Stimulated activated memory B cell treated with anti-CD40 and anti-IgM and Interleukin-4, amounts not matched to agents 10 μg/mL and 1 μg/mL and 100 μg/mL, for 72 hours (primary cell): ENCODE measurements around the gene HLA-B.
"Not testable (repeated sequence)": the region's sequence is repeated elsewhere in the genome, so short reads cannot be mapped to it uniquely, and the experiment has no call there.

ENCODE experiments used
- ATAC-seq: fragments of 150-1000 bp; cut with Tn5 transposase; 2 replicates; pipeline ENCODE4 v1.10.0; 2021
- H3K27ac Mint-ChIP-seq: one replicate; pipeline ENCODE4 v1.8.0; 2022; ENCODE audit warnings: mild to moderate bottlenecking, mixed read lengths
- H3K27me3 Mint-ChIP-seq: one replicate; pipeline ENCODE4 v1.8.0; 2022; ENCODE audit warnings: mixed read lengths
- H3K36me3 Mint-ChIP-seq: one replicate; pipeline ENCODE4 v1.8.0; 2022; ENCODE audit warnings: mixed read lengths
- H3K4me1 Mint-ChIP-seq: one replicate; pipeline ENCODE4 v1.8.0; 2022; ENCODE audit warnings: mixed read lengths
- H3K4me3 Mint-ChIP-seq: one replicate; pipeline ENCODE4 v1.8.0; 2022; ENCODE audit warnings: mild to moderate bottlenecking, moderate library complexity, mixed read lengths
- H3K9me3 Mint-ChIP-seq: one replicate; pipeline ENCODE4 v1.8.0; 2022; ENCODE audit warnings: mixed read lengths

The HLA-B gene

GRCh38 chr6:31356946-31357466, at the start of gene HLA-B:
TSS of gene HLA-B (minus strand) at chr6:31357179. CDS start at chr6:31357158, 21 bp downstream.
- ATAC-seq, result peak; percentile 92
- Mint-ChIP-seq H3K9me3 (peaks cover 3% of the 10 kb centered on the region), H3K4me1 (peaks cover 64% of the 10 kb centered on the region), H3K36me3 (peaks cover 56% of the 10 kb centered on the region), H3K27me3 (no peaks in the 10 kb centered on the region), H3K27ac (peak within 1 kb of the TSS; percentile 100), H3K4me3 (peak within 1 kb of the TSS; percentile 94)

DNA sequence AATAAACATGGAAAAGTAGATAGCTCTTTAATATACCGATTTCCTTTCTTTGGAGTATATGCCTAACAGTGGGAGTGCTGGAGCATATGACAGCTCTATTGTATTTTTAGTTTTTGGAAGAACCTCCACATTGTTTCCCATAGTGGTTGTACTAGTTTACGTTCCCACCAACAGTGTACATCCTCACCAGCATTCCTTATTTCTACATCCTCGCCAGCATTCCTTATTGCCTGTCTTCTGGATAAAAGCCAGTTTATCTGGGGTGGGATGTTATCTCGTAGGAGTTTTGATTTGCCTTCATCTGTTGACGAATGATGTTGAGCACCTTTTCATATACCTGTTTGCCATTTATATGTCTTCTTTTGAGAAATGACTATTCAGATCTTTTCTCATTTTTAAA, 49.0 kb upstream of the HLA-B start:
- Mint-ChIP-seq H3K27me3 (no peaks in the 10 kb centered on the region), H3K4me1 (peaks cover 88% of the 10 kb centered on the region), H3K27ac (no peak overlapping the region), H3K4me3 (no peak overlapping the region), H3K36me3 (peaks cover 13% of the 10 kb centered on the region), H3K9me3 (no peaks in the 10 kb centered on the region)
- ATAC-seq, result no peak

GRCh38 chr6:31404061-31404364, 47.0 kb upstream of the HLA-B start:
- peak overlapping the region; percentile 94 for H3K4me3 Mint-ChIP-seq
- peak overlapping the region; percentile 12 for H3K27ac Mint-ChIP-seq
- not testable (repeated sequence) for H3K27me3 Mint-ChIP-seq, ATAC-seq, H3K9me3 Mint-ChIP-seq, H3K36me3 Mint-ChIP-seq
- H3K4me1 Mint-ChIP-seq, result peaks cover 86% of the 10 kb centered on the region

DNA sequence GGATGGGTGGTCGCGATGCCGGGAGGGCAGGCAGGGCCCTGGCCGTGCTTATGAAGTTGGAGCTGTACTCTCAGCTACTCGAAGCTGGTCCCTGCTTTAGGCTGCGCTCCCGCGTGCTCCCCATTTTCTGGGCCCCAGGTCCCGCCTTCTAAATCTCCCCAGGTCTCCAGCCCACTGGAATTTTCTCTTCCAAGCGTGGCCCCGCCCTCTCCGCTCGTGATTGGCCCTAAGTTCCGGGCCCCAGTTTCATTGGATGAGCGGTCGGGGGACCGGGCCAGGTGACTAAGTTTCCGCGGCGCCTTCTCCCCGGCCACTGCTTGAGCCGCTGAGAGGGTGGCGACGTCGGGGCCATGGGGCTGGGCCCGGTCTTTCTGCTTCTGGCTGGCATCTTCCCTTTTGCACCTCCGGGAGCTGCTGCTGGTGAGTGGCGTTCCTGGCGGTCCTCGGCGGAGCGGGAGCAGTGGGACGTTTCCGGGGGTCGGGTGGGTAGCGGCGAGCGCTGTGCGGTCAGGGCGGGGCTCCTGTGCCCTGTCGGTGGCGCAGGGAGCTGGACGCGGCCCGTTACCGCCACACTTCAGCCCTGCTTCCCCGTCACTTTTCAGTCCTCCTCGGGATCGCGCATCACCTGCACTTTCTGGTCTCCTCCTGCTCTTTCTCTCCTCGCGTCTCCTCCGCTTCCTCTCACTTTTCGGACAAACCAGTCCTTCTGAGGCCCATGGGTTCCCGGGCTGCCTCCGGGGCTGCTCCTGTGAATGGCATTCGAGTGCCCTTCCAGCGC, 46.5 kb upstream of the HLA-B start, which contains the start of gene MICA:
Gene MICA, plus strand, starts transcription at position 313 of the 778 bp plus-strand sequence. Its CDS starts 38 bp downstream, at position 351.
- Mint-ChIP-seq H3K4me3 (peak within 1 kb of the TSS; percentile 94), H3K4me1 (peaks cover 82% of the 10 kb centered on the region), H3K36me3 (no peaks in the 10 kb centered on the region), H3K27ac (peak within 1 kb of the TSS; percentile 12), H3K9me3 (no peaks in the 10 kb centered on the region), H3K27me3 (no peaks in the 10 kb centered on the region)
- peak; percentile 80 for ATAC-seq

DNA sequence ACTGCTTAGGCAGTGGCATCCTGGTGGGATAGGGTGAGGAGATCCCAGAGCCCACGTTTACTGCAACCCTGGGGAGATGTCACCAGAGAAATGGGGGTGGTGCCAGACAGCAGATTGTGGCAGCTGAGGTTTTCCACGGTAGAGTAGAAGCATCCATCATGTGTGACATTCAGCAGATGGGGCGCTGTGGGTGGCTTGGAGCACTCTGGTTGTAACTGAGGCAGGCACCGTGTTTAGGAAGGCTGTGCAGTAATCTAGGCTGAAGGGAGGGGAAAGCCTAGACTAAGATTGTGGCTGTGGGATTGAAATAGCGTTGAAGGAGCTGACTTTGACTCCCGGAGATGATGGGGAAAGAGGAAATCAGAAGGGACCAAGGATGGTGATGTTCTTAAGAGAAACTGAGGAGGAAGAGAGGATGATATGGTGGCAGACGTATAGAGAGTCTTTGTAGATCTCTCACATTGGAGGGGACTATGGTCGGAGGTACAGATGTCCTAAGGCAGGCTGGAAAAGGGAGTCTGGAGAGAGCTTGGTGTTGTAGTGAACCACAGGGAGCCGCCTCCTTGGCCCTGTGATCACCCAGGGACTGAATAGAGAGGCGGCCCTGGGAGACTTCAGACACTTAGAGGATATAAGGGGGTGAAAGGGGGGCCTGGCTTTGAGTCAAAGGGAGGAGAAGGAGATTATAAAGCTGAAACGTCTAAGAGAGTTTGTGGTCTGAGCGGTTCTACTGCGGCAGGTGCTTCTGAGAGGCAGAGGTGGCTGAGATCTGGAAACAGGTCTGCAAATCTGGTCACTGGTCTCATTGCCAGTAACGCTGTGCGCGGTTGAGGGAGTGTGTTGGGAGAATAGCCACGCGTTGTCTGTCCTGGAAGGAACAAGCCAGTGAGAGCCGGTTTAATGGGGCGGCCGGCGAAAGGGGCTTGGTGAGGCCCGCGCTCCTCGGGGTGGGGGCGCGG, 45.6 kb upstream of the HLA-B start:
- no peaks in the 10 kb centered on the region for H3K9me3 Mint-ChIP-seq
- ATAC-seq, result peak; percentile 64
- peak overlapping the region; percentile 94 for H3K4me3 Mint-ChIP-seq

DNA sequence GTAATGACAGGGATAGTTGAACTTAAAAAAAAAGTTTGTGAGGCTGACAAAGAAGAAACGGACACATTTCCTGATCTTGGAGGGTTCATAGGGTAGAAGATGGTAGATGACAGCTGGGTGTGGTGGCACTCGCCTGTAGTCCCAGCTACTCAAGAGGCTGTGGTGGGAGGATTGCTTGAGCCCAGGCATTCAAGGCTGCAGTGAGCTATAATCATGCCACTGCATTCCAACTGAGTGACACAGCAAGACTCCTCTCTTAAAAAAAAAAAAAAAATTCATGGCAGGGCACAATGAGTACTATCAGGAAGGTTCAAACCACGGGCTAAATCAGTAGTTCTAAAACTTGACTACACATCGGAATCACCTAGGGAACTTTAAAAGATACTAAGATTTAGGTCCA, 44.4 kb upstream of the HLA-B start:
- H3K27ac Mint-ChIP-seq, result peak overlapping the region; percentile 54
- no peaks in the 10 kb centered on the region for H3K27me3 Mint-ChIP-seq
- no peaks in the 10 kb centered on the region for H3K36me3 Mint-ChIP-seq
- peak overlapping the region; percentile 94 for H3K4me3 Mint-ChIP-seq
- H3K4me1 Mint-ChIP-seq, result peaks cover 69% of the 10 kb centered on the region
- no peak for ATAC-seq
- no peaks in the 10 kb centered on the region for H3K9me3 Mint-ChIP-seq

More for the DNA sequence above, 45.6 kb upstream of the HLA-B start:
- Mint-ChIP-seq H3K4me1 (peaks cover 73% of the 10 kb centered on the region), H3K36me3 (no peaks in the 10 kb centered on the region), H3K27me3 (no peaks in the 10 kb centered on the region), H3K27ac (peak overlapping the region; percentile 12)

DNA sequence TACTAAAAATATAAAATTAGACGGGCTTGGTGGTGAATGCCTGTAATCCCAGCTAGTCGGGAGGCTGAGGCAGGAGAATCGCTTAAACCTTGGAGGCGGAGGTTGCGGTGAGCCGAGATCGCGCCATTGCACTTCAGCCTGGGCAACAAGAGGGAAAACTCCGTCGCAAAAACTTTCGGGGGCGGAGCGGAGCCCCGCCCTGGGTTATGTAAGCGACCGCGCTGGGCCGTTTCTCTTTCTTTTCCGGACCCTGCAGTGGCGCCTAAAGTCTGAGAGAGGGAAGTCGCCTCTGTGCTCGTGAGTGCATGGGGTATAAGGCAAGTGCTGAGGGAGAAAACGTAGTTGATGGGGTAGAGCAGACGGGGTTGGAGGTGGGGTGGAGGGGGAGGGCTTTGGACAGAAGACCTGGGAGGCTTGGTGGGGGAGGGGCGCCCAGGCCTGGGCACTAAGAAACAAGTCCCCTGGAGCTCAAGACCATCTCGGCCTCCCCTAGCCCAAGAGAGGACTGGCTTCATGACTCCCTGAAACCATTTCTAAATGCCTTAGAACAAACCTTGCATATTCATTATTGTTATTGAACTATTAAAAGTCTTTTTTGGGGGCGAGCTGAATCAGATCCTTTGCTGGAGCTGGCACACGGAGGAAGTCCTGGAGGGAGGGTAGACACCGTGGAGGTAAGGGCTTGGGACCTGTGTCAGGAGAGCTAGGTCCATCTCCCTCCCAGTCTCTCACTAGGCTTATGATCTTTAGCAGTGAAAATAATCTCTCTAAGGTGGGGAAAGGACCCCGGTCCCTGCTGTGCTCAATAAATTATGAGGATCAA, 43.7 kb upstream of the HLA-B start:
- Mint-ChIP-seq H3K4me3 (peak overlapping the region; percentile 94), H3K9me3 (no peaks in the 10 kb centered on the region), H3K36me3 (no peaks in the 10 kb centered on the region), H3K27me3 (no peaks in the 10 kb centered on the region), H3K27ac (peak overlapping the region; percentile 54), H3K4me1 (peaks cover 61% of the 10 kb centered on the region)
- peak; percentile 84 for ATAC-seq

DNA sequence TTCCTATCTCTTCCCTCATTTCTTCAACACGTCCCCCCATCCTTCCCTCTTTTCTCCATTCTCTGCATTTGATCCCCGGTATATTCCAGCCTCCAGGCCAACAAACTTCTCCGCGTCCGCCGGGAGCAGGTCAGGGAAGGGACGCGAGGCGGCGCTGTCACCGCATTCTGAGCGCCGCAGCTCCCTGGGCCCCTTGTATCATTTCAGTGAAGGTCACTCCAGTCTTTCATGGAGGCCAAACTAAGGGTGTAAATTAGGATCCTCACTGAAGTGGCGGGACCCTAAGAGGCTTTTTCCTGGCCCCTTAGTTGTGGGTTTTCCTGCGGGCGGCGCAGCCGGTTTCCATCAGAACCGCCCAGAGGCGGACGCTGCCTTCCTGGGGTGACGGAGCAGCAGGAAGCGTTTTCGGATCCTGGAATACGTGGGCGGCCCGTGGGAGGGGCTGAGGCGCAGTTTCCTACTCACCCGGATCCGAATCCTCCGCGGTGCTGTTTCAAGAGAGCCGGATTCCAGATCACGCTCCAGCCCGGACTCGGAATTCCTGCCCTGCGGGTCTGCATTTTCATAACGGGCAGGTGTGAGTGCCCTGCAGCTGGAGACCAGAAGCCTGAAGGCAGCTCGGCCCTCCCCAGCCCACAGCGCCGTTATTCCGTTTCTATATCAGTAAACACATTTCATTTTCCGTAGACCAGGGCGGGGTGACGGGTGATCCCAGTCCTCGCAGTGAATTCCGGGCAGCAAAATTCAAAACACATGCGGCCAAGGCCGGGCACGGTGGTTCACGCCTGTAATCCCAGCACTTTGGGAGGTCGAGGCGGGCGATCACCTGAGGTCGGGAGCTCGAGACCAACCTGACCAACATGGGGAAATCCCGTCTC, 42.8 kb upstream of the HLA-B start:
- Mint-ChIP-seq H3K4me3 (peak overlapping the region; percentile 94), H3K36me3 (no peaks in the 10 kb centered on the region), H3K9me3 (no peaks in the 10 kb centered on the region), H3K4me1 (peaks cover 58% of the 10 kb centered on the region), H3K27ac (peak overlapping the region; percentile 54), H3K27me3 (no peaks in the 10 kb centered on the region)
- peak; percentile 69 for ATAC-seq

DNA sequence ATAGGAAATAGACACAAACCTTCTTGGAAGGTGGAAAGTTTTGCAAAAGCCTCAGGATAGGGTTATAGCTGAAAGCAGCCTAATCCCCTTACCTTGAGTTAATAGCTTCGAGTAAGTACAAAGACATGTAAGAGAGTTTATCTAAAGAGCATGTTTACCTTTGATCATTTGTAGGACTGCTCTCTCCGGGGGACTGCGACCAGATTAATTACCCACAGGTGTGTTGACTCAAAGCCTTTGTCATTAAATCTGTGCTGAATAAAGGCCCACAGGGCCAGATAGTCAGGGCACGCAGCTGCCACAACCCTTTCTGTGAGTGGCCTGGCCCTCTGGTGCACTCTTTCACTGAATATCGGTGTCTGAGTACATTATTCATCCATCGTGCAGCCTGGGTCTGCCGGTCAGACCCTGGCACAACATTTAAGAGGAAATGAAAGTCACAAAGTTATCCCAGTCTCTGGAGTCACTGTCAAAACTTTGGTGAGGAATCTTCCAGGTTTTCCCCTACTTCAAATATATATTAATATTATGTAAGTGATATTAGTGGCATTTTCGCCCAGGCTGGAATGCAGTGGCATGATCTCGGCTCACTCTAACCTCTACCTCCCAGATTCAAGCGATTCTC, 41.0 kb upstream of the HLA-B start:
- no peak for ATAC-seq
- Mint-ChIP-seq H3K27ac (no peak overlapping the region), H3K36me3 (peaks cover 6% of the 10 kb centered on the region), H3K4me3 (no peak overlapping the region), H3K4me1 (peaks cover 40% of the 10 kb centered on the region), H3K9me3 (no peaks in the 10 kb centered on the region), H3K27me3 (no peaks in the 10 kb centered on the region)

- not testable (repeated sequence) for H3K4me3 Mint-ChIP-seq, H3K9me3 Mint-ChIP-seq, H3K27ac Mint-ChIP-seq, ATAC-seq, H3K27me3 Mint-ChIP-seq, H3K36me3 Mint-ChIP-seq
- H3K4me1 Mint-ChIP-seq, result peaks cover 31% of the 10 kb centered on the region
Observed at GRCh38 chr6:31397153-31397499, 40.1 kb upstream of the HLA-B start.

- H3K36me3 Mint-ChIP-seq, result peaks cover 6% of the 10 kb centered on the region
- no peaks in the 10 kb centered on the region for H3K27me3 Mint-ChIP-seq
- no peak overlapping the region for H3K4me3 Mint-ChIP-seq
- H3K4me1 Mint-ChIP-seq, result peaks cover 26% of the 10 kb centered on the region
- H3K27ac Mint-ChIP-seq, result no peak overlapping the region
- H3K9me3 Mint-ChIP-seq, result no peaks in the 10 kb centered on the region
- peak; percentile 78 for ATAC-seq
Observed at GRCh38 chr6:31396422-31397152, 39.6 kb upstream of the HLA-B start.

DNA sequence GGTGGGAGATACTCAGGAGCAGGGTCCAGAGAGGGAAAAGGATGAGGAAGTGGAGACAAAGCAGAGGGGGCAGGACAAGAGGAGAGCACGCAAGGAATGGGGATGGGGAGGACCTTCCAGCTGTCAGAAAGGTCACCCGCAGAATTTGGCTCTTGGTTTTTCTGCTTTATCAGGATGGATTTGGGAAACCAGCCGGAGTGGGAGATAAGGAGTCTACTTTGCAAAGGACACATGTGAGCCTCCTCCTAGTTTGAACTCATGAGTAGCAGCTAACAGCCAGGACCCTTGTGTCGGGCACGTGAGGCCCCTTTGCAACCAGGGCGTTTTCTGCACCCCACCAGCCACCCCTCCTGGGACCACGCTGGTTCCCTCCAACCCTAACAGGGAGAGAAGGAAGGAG, 38.9 kb upstream of the HLA-B start:
- Mint-ChIP-seq H3K27me3 (no peaks in the 10 kb centered on the region), H3K4me3 (no peak overlapping the region), H3K27ac (no peak overlapping the region), H3K9me3 (no peaks in the 10 kb centered on the region), H3K36me3 (peaks cover 6% of the 10 kb centered on the region), H3K4me1 (peaks cover 18% of the 10 kb centered on the region)
- ATAC-seq, result no peak

DNA sequence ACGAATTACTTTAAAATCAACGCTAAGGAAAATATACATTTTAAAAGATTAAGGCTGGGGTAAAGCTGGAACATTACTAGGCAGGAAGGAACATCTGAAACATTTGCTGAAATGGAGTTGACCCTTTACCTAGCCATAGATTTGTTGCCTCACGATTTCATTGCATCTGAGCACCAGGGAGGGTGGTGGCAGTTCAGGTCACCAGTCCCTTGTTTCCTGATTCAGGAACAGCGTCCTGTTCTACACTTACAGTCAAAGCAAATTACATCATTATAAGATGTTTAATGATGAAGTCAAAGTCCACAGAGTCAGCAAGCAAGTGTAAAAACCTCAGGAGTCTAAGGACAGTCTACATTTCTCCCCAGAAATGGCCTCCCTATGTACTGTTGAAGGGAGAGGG, 37.4 kb upstream of the HLA-B start:
- Mint-ChIP-seq H3K36me3 (peaks cover 6% of the 10 kb centered on the region), H3K27ac (no peak overlapping the region), H3K4me3 (no peak overlapping the region), H3K27me3 (no peaks in the 10 kb centered on the region), H3K9me3 (no peaks in the 10 kb centered on the region), H3K4me1 (peaks cover 8% of the 10 kb centered on the region)
- no peak for ATAC-seq
